CD4-positive, alpha-beta T cell (primary cell): Measurements from ENCODE around the gene ZFX. TPM values are rescaled to one million over a fixed set of nuclear protein-coding genes. Genes with fewer than 3 reads are reported as not detected.

Experiments used
- ATAC-seq: fragments of 200-7000 bp; cut with Tn5 transposase; one replicate; pipeline ENCODE4 v1.10.0; 2022; ENCODE audit warnings: mild to moderate bottlenecking; ENCODE audit not compliant: poor library complexity
- CTCF ChIA-PET: fragments of 350-600 bp; sonication (Branson Sonifier 250); formaldehyde crosslinking; loops from one replicate; lab custom pipeline; 2021; ENCODE audit warnings: antibody characterized with exemption, inconsistent platforms; lab: Charles Lee
- POLR2A ChIA-PET: fragments of 350-600 bp; sonication (Branson Sonifier 250); formaldehyde crosslinking; loops from one replicate; lab custom pipeline; 2021; ENCODE audit warnings: antibody characterized with exemption, inconsistent platforms; lab: Charles Lee
- DNase-seq, 14 experiments: peaks; one replicate each; pipeline ENCODE4 v3.0.0-alpha.2; 2013 to 2020; ENCODE audit warnings: mixed read lengths in 2 of 14
- H3K27ac ChIP-seq, 2 donors: one replicate each; pipeline versions ENCODE4 v1.5.1 to v1.7.0; 2013; ENCODE audit warnings: low read length in 2 of 2, low read depth in 1 of 2, mild to moderate bottlenecking in 1 of 2
- H3K27me3 ChIP-seq, 2 experiments: 1 replicate in 1 of 2; 2 replicates in 1 of 2; pipeline versions ENCODE4 v1.6.1 to v1.7.0; 2013; ENCODE audit warnings: low read length in 2 of 2, control low read depth in 1 of 2, mild to moderate bottlenecking in 1 of 2, moderate library complexity in 1 of 2; ENCODE audit not compliant: insufficient read depth in 2 of 2, control insufficient read depth in 1 of 2
- H3K36me3 ChIP-seq: one replicate; pipeline ENCODE4 v1.6.1; 2013; ENCODE audit warnings: low read length, control low read depth; ENCODE audit not compliant: insufficient read depth
- H3K4me1 ChIP-seq: one replicate; pipeline ENCODE4 v1.6.1; 2013; ENCODE audit warnings: low read length, control low read depth; ENCODE audit not compliant: insufficient read depth
- H3K4me3 ChIP-seq: one replicate; pipeline ENCODE4 v1.5.1; 2013; ENCODE audit warnings: mild to moderate bottlenecking, low read length, moderate library complexity
- H3K9me3 ChIP-seq, 2 experiments: 1 replicate in 1 of 2; 2 replicates in 1 of 2; pipeline versions ENCODE4 v1.6.1 to v1.7.0; 2013; ENCODE audit warnings: low read length in 2 of 2, mild to moderate bottlenecking in 2 of 2, control low read depth in 1 of 2, moderate library complexity in 1 of 2; ENCODE audit not compliant: control insufficient read depth in 1 of 2, insufficient read depth in 1 of 2
- H3K27ac Mint-ChIP-seq: one replicate; pipeline ENCODE4 v1.8.0; 2020; ENCODE audit warnings: mixed read lengths
- H3K27me3 Mint-ChIP-seq: one replicate; pipeline ENCODE4 v1.8.0; 2021; ENCODE audit warnings: mixed read lengths
- H3K36me3 Mint-ChIP-seq: one replicate; pipeline ENCODE4 v1.8.0; 2021; ENCODE audit warnings: low read depth, mixed read lengths
- H3K4me1 Mint-ChIP-seq: one replicate; pipeline ENCODE4 v1.8.0; 2021; ENCODE audit warnings: low read depth, mixed read lengths
- H3K4me3 Mint-ChIP-seq: one replicate; pipeline ENCODE4 v1.8.0; 2020; ENCODE audit warnings: mild to moderate bottlenecking, mixed read lengths
- H3K9me3 Mint-ChIP-seq: one replicate; pipeline ENCODE4 v1.8.0; 2020; ENCODE audit warnings: mixed read lengths
- CTCF ChIP-seq: fragments of 200-600 bp; IDR thresholded peaks from one replicate; pipeline ENCODE4 v1.8.0; 2022; ENCODE audit warnings: antibody characterized with exemption, mild to moderate bottlenecking
- intact Hi-C, 2 experiments: fragments of 100-400 bp; cut with DNase I in 1 of 2; cut with micrococcal nuclease in 1 of 2; formaldehyde crosslinking; loops; one replicate each; pipeline versions ENCODE4 v1.15.1 to v1.9.0; 2023 to 2025; cut with DNase I, micrococcal nuclease
- total RNA-seq, 174 experiments: library from RNA in 2 of 174; stranded (reverse) in 2 of 174; gene quantifications; one replicate each; pipeline ENCODE4 v1.2.3 and lab custom pipeline; 2021 to 2026

The ZFX gene
- total RNA-seq, 2 experiments from 2014 or later, result 44.2 to 50.1 TPM

- no peak for TF ChIP-seq CTCF
- peaks cover 54% of the 10 kb centered on the region for H3K36me3 Mint-ChIP-seq
- ATAC-seq, result no peak
Measured at GRCh38 chrX:24202465-24203031, 53.0 kb downstream of the ZFX start.

GRCh38 chrX:24203072-24203808 is 53.7 kb downstream of the ZFX start:
- H3K27me3 ChIP-seq, result no peaks in the 10 kb centered on the region
- intact Hi-C loops, result loop anchor here in 1 of 2 experiments (10.0 kb wide), 1 partner anchor 48 kb away; no protein-coding TSS in a partner anchor
- Mint-ChIP-seq H3K4me3 (no peak overlapping the region), H3K27me3 (no peaks in the 10 kb centered on the region), H3K4me1 (peaks cover 56% of the 10 kb centered on the region), H3K9me3 (no peaks in the 10 kb centered on the region), H3K36me3 (peaks cover 61% of the 10 kb centered on the region), H3K27ac (peak overlapping the region; percentile 76)
- H3K4me3 ChIP-seq, result no peak overlapping the region
- H3K4me1 ChIP-seq, result peaks cover 13% of the 10 kb centered on the region
- ATAC-seq (no peak), DNase-seq (no peak)
- peak overlapping the region in 1 of 2 donors; percentile 4 for H3K27ac ChIP-seq
- peaks cover 23% of the 10 kb centered on the region for H3K36me3 ChIP-seq
- ChIA-PET POLR2A (no interaction called here), CTCF (no interaction called here)
- no peak for TF ChIP-seq CTCF
- H3K9me3 ChIP-seq, result no peaks in the 10 kb centered on the region

More at GRCh38 chrX:24202465-24203031, 53.0 kb downstream of the ZFX start:
- no peak overlapping the region for H3K4me3 Mint-ChIP-seq
- Histone ChIP-seq H3K9me3 (no peaks in the 10 kb centered on the region), H3K4me3 (no peak overlapping the region), H3K4me1 (peaks cover 13% of the 10 kb centered on the region), H3K27ac (no peak overlapping the region), H3K36me3 (peaks cover 16% of the 10 kb centered on the region), H3K27me3 (no peaks in the 10 kb centered on the region)
- intact Hi-C loops, result loop anchor here in 1 of 2 experiments (10.0 kb wide), 1 partner anchor 48 kb away; no protein-coding TSS in a partner anchor
- H3K4me1 Mint-ChIP-seq, result peaks cover 61% of the 10 kb centered on the region
- CTCF ChIA-PET, result no interaction called here
- DNase-seq, result no peak
- H3K9me3 Mint-ChIP-seq, result no peaks in the 10 kb centered on the region
- no peaks in the 10 kb centered on the region for H3K27me3 Mint-ChIP-seq
- peak overlapping the region; percentile 76 for H3K27ac Mint-ChIP-seq
- POLR2A ChIA-PET, result no interaction called here

GRCh38 chrX:24204331-24204730 is 54.8 kb downstream of the ZFX start:
- Mint-ChIP-seq H3K4me1 (peaks cover 47% of the 10 kb centered on the region), H3K27ac (peak overlapping the region; percentile 65), H3K4me3 (no peak overlapping the region), H3K36me3 (peaks cover 54% of the 10 kb centered on the region), H3K27me3 (no peaks in the 10 kb centered on the region), H3K9me3 (no peaks in the 10 kb centered on the region)
- intact Hi-C loops, result loop anchor here in 1 of 2 experiments (10.0 kb wide), 1 partner anchor 50 kb away; no protein-coding TSS in a partner anchor
- TF ChIP-seq CTCF, result no peak
- ATAC-seq, result no peak
- Histone ChIP-seq H3K36me3 (peaks cover 32% of the 10 kb centered on the region), H3K27ac (no peak overlapping the region), H3K9me3 (no peaks in the 10 kb centered on the region), H3K4me1 (peaks cover 8% of the 10 kb centered on the region), H3K4me3 (no peak overlapping the region), H3K27me3 (no peaks in the 10 kb centered on the region)
- ChIA-PET CTCF (interaction anchor here (0.6 to 1.7 kb wide), 2 partner anchors 40 to 150 kb away, joined by 3 to 4 read pairs; partner anchors contain the start of gene EIF2S3), POLR2A (no interaction called here)
- DNase-seq, result no peak
